WTC11 (cell line): ENCODE measurements around the gene CPEB1. TPM values are rescaled to one million over a fixed set of nuclear protein-coding genes. Genes with fewer than 3 reads are reported as not detected.

ENCODE experiments used
- ATAC-seq: fragments of 200-7000 bp; cut with Tn5 transposase; 2 replicates; pipeline ENCODE4 v1.10.0; 2021; ENCODE audit warnings: mild to moderate bottlenecking, moderate library complexity
- CTCF ChIA-PET: fragments of 300-600 bp; sonication (Branson Sonifier 250); formaldehyde crosslinking; loops from one replicate; lab custom pipeline; 2021; ENCODE audit warnings: antibody characterized with exemption; lab: Charles Lee
- POLR2A ChIA-PET: fragments of 350-600 bp; sonication (Branson Sonifier 250); formaldehyde crosslinking; loops from one replicate; lab custom pipeline; 2021; ENCODE audit warnings: antibody characterized with exemption; lab: Charles Lee
- DNase-seq: peaks from one replicate; pipeline ENCODE4 v3.0.0; 2021; ENCODE audit warnings: low spot score
- H3K27ac Mint-ChIP-seq: 2 replicates; pipeline ENCODE4 v1.8.0; 2021; ENCODE audit warnings: mixed read lengths
- H3K27me3 Mint-ChIP-seq: 2 replicates; pipeline ENCODE4 v1.8.0; 2021; ENCODE audit warnings: low read depth, mild to moderate bottlenecking, moderate library complexity, mixed read lengths
- H3K36me3 Mint-ChIP-seq: 2 replicates; pipeline ENCODE4 v1.8.0; 2021; ENCODE audit warnings: mixed read lengths
- H3K4me1 Mint-ChIP-seq: 2 replicates; pipeline ENCODE4 v1.8.0; 2022; ENCODE audit warnings: mixed read lengths
- H3K4me3 Mint-ChIP-seq: 2 replicates; pipeline ENCODE4 v1.8.0; 2021; ENCODE audit warnings: mild to moderate bottlenecking, moderate library complexity, mixed read lengths
- H3K9me3 Mint-ChIP-seq: 2 replicates; pipeline ENCODE4 v1.8.0; 2021; ENCODE audit warnings: mixed read lengths
- CBFB ChIP-seq: sonication (generic); formaldehyde crosslinking; IDR thresholded peaks from 2 replicates; pipeline ENCODE4 v1.8.1; 2022; ENCODE audit warnings: mild to moderate bottlenecking, low read depth, missing genetic modification reagents
- CREM ChIP-seq: sonication (generic); formaldehyde crosslinking; IDR thresholded peaks from 2 replicates; pipeline ENCODE4 v1.8.1; 2022; ENCODE audit warnings: mild to moderate bottlenecking, missing genetic modification reagents, moderate library complexity
- E2F4 ChIP-seq: sonication (generic); formaldehyde crosslinking; IDR thresholded peaks from 2 replicates; pipeline ENCODE4 v1.8.1; 2022; ENCODE audit warnings: low read depth, mild to moderate bottlenecking, moderate library complexity, missing genetic modification reagents, borderline replicate concordance
- ETV6 ChIP-seq: sonication (generic); formaldehyde crosslinking; IDR thresholded peaks from 2 replicates; pipeline ENCODE4 v1.8.1; 2022; ENCODE audit warnings: mild to moderate bottlenecking, missing genetic modification reagents
- FOXJ3 ChIP-seq: sonication (generic); formaldehyde crosslinking; IDR thresholded peaks from 2 replicates; pipeline ENCODE4 v1.9.0; 2021; ENCODE audit warnings: missing genetic modification reagents, mild to moderate bottlenecking, borderline replicate concordance
- FOXK1 ChIP-seq: sonication (generic); formaldehyde crosslinking; IDR thresholded peaks from 2 replicates; pipeline ENCODE4 v1.8.0; 2022; ENCODE audit warnings: mild to moderate bottlenecking, moderate library complexity, missing genetic modification reagents
- FOXP4 ChIP-seq: sonication (generic); formaldehyde crosslinking; IDR thresholded peaks from 2 replicates; pipeline ENCODE4 v1.8.0; 2022; ENCODE audit warnings: mild to moderate bottlenecking, missing genetic modification reagents
- GABPB1 ChIP-seq: sonication (generic); formaldehyde crosslinking; IDR thresholded peaks from 2 replicates; pipeline ENCODE4 v1.8.1; 2023; ENCODE audit warnings: mild to moderate bottlenecking, missing genetic modification reagents
- IRF2 ChIP-seq: sonication (generic); formaldehyde crosslinking; IDR thresholded peaks from 2 replicates; pipeline ENCODE4 v1.8.0; 2022; ENCODE audit warnings: low read depth, missing genetic modification reagents, borderline replicate concordance
- NR3C1 ChIP-seq: sonication (generic); formaldehyde crosslinking; conservative IDR thresholded peaks from 2 replicates; pipeline ENCODE4 v1.8.1; 2023; ENCODE audit warnings: low read depth, mild to moderate bottlenecking, missing genetic modification reagents
- SMAD3 ChIP-seq: sonication (generic); formaldehyde crosslinking; IDR thresholded peaks from 2 replicates; pipeline ENCODE4 v1.8.0; 2022; ENCODE audit warnings: missing genetic modification reagents, mild to moderate bottlenecking, borderline replicate concordance
- STAT6 ChIP-seq: sonication (generic); formaldehyde crosslinking; conservative IDR thresholded peaks from 2 replicates; pipeline ENCODE4 v1.8.1; 2023; ENCODE audit warnings: mild to moderate bottlenecking, low read depth, missing genetic modification reagents, moderate library complexity
- TCF7 ChIP-seq: sonication (generic); formaldehyde crosslinking; IDR thresholded peaks from 2 replicates; pipeline ENCODE4 v1.8.0; 2022; ENCODE audit warnings: mild to moderate bottlenecking, low read depth, missing genetic modification reagents, moderate library complexity
- TEAD4 ChIP-seq: sonication (generic); formaldehyde crosslinking; IDR thresholded peaks from 2 replicates; pipeline ENCODE4 v1.8.0; 2022; ENCODE audit warnings: mild to moderate bottlenecking, missing genetic modification reagents
- USF2 ChIP-seq: sonication (generic); formaldehyde crosslinking; IDR thresholded peaks from 2 replicates; pipeline ENCODE4 v1.8.1; 2023; ENCODE audit warnings: mild to moderate bottlenecking, missing genetic modification reagents, moderate library complexity
- ZBTB21 ChIP-seq: sonication (generic); formaldehyde crosslinking; IDR thresholded peaks from 2 replicates; pipeline ENCODE4 v1.8.1; 2023; ENCODE audit warnings: mild to moderate bottlenecking, missing genetic modification reagents, borderline replicate concordance
- ZNF138 ChIP-seq: sonication (generic); formaldehyde crosslinking; conservative IDR thresholded peaks from 2 replicates; pipeline ENCODE4 v1.8.1; 2022; ENCODE audit warnings: mild to moderate bottlenecking, moderate library complexity, missing genetic modification reagents
- ZNF263 ChIP-seq: sonication (generic); formaldehyde crosslinking; IDR thresholded peaks from 2 replicates; pipeline ENCODE4 v1.8.1; 2022; ENCODE audit warnings: low read depth, mild to moderate bottlenecking, moderate library complexity, missing genetic modification reagents
- ZNF317 ChIP-seq: sonication (generic); formaldehyde crosslinking; IDR thresholded peaks from 2 replicates; pipeline ENCODE4 v1.8.1; 2023; ENCODE audit warnings: low read depth, mild to moderate bottlenecking, moderate library complexity, missing genetic modification reagents, borderline replicate concordance
- ZNF396 ChIP-seq: fragments of 250-450 bp; sonication (Bioruptor Pico); IDR thresholded peaks from 2 replicates; pipeline ENCODE4 v1.8.0; 2021; ENCODE audit warnings: mild to moderate bottlenecking, moderate library complexity, borderline replicate concordance
- ZNF423 ChIP-seq: fragments of 250-450 bp; sonication (Bioruptor Pico); IDR thresholded peaks from 2 replicates; pipeline ENCODE4 v2.1.2; 2022; ENCODE audit warnings: mild to moderate bottlenecking, moderate library complexity
- total RNA-seq: library from RNA; stranded (reverse); gene quantifications from 3 replicates; pipeline ENCODE4 v1.2.3, GENCODE V29; 2021
- TF ChIP-seq, protein P1 (sequence below): sonication (generic); formaldehyde crosslinking; IDR thresholded peaks from 2 replicates; pipeline ENCODE4 v1.8.1; 2023; ENCODE audit warnings: mild to moderate bottlenecking, missing genetic modification reagents, moderate library complexity
- TF ChIP-seq, protein P2 (sequence below): sonication (generic); formaldehyde crosslinking; IDR thresholded peaks from 2 replicates; pipeline ENCODE4 v1.8.1; 2022; ENCODE audit warnings: low read depth, missing genetic modification reagents, borderline replicate concordance
- TF ChIP-seq, protein P3 (sequence below): sonication (generic); formaldehyde crosslinking; IDR thresholded peaks from 2 replicates; pipeline ENCODE4 v1.8.0; 2022; ENCODE audit warnings: mild to moderate bottlenecking, missing genetic modification reagents
- TF ChIP-seq, protein P4 (sequence below): sonication (generic); formaldehyde crosslinking; IDR thresholded peaks from 2 replicates; pipeline ENCODE4 v1.8.0; 2023; ENCODE audit warnings: missing genetic modification reagents

Gene CPEB1
- total RNA-seq, 1 experiment from 2014 or later = 2.5 TPM

DNA sequence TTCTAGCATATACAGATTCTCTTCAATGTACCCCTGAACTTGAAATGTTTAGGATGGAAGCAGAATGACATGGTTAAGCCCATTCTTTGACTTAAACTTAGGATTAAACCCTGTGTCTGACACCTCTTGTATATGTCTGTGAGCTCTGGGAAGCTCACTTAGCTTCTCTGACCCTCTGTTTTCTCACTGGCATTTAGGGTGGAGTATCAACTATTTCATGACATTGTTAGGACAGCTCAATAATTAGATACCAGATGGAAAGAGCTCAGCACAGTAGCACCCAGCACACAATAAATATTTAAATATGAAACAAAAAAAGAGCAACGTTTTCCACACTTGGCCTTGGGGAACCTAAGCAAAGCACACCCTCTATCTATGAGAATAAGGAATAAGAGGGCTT, 88.7 kb downstream of the CPEB1 start:
- Mint-ChIP-seq H3K36me3 (no peaks in the 10 kb centered on the region), H3K9me3 (no peaks in the 10 kb centered on the region), H3K27ac (no peak overlapping the region), H3K4me3 (no peak overlapping the region), H3K4me1 (no peaks in the 10 kb centered on the region), H3K27me3 (no peaks in the 10 kb centered on the region; the same call in 1 of the 2 replicates)
- ATAC-seq (no peak), DNase-seq (no peak)
- TF ChIP-seq, protein P1, sequence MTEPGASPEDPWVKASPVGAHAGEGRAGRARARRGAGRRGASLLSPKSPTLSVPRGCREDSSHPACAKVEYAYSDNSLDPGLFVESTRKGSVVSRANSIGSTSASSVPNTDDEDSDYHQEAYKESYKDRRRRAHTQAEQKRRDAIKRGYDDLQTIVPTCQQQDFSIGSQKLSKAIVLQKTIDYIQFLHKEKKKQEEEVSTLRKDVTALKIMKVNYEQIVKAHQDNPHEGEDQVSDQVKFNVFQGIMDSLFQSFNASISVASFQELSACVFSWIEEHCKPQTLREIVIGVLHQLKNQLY = no peak
- TF ChIP-seq STAT6 (no peak), GABPB1 (no peak), ZNF138 (CRISPR knock-in tag) (no peak), ZNF317 (CRISPR knock-in tag) (no peak), FOXJ3 (CRISPR knock-in tag) (no peak), ETV6 (CRISPR knock-in tag) (no peak), TEAD4 (CRISPR knock-in tag) (no peak), ZNF263 (CRISPR knock-in tag) (no peak), SMAD3 (CRISPR knock-in tag) (no peak), TCF7 (CRISPR knock-in tag) (no peak), E2F4 (no peak), ZBTB21 (no peak), ZNF423 (no peak), ZNF396 (CRISPR knock-in tag) (no peak), CBFB (no peak)
- TF ChIP-seq, protein P2, sequence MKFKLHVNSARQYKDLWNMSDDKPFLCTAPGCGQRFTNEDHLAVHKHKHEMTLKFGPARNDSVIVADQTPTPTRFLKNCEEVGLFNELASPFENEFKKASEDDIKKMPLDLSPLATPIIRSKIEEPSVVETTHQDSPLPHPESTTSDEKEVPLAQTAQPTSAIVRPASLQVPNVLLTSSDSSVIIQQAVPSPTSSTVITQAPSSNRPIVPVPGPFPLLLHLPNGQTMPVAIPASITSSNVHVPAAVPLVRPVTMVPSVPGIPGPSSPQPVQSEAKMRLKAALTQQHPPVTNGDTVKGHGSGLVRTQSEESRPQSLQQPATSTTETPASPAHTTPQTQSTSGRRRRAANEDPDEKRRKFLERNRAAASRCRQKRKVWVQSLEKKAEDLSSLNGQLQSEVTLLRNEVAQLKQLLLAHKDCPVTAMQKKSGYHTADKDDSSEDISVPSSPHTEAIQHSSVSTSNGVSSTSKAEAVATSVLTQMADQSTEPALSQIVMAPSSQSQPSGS = no peak
- CTCF ChIA-PET = interaction anchor here (0.9 to 1.0 kb wide), 2 partner anchors 18 to 64 kb away, joined by 3 read pairs; partner anchors contain the start of gene RPS17
- POLR2A ChIA-PET = no interaction called here

GRCh38 chr15:82556315-82557035, 90.7 kb downstream of the CPEB1 start:
- H3K36me3 Mint-ChIP-seq = no peaks in the 10 kb centered on the region
- no peak overlapping the region for H3K4me3 Mint-ChIP-seq
- no peaks in the 10 kb centered on the region for H3K9me3 Mint-ChIP-seq
- ATAC-seq (no peak), DNase-seq (no peak)
- H3K27ac Mint-ChIP-seq = no peak overlapping the region
- peaks cover 6% of the 10 kb centered on the region for H3K4me1 Mint-ChIP-seq
- POLR2A ChIA-PET = no interaction called here
- CTCF ChIA-PET = interaction anchor here (1.1 kb wide), 1 partner anchor 14 kb away, joined by 3 read pairs; no protein-coding TSS in a partner anchor
- peaks cover 15% of the 10 kb centered on the region for H3K27me3 Mint-ChIP-seq
- TF ChIP-seq, protein P3, sequence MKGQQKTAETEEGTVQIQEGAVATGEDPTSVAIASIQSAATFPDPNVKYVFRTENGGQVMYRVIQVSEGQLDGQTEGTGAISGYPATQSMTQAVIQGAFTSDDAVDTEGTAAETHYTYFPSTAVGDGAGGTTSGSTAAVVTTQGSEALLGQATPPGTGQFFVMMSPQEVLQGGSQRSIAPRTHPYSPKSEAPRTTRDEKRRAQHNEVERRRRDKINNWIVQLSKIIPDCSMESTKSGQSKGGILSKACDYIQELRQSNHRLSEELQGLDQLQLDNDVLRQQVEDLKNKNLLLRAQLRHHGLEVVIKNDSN (CRISPR knock-in tag) = no peak
- TF ChIP-seq IRF2 (CRISPR knock-in tag) (no peak), ZNF396 (CRISPR knock-in tag) (no peak), USF2 (CRISPR knock-in tag) (no peak), GABPB1 (no peak), FOXP4 (CRISPR knock-in tag) (no peak), NR3C1 (CRISPR knock-in tag) (no peak), FOXK1 (CRISPR knock-in tag) (no peak), CREM (CRISPR knock-in tag) (no peak)
- TF ChIP-seq, protein P4, sequence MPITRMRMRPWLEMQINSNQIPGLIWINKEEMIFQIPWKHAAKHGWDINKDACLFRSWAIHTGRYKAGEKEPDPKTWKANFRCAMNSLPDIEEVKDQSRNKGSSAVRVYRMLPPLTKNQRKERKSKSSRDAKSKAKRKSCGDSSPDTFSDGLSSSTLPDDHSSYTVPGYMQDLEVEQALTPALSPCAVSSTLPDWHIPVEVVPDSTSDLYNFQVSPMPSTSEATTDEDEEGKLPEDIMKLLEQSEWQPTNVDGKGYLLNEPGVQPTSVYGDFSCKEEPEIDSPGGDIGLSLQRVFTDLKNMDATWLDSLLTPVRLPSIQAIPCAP (CRISPR knock-in tag) = no peak
